Measurements from ENCODE around the gene DAD1.

Gene DAD1

GRCh38 chr14:22599349-22599748 is 10.3 kb upstream of the DAD1 start:
- no peak for TF ChIP-seq CTCF (IDR thresholded peaks at IDR 0.05; ENCODE audit: borderline replicate concordance, insufficient read depth, low read depth, low read length)
- H3K4me3 ChIP-seq (ENCODE audit: low read depth, low read length) = no peak overlapping the region

- TF ChIP-seq CTCF (IDR thresholded peaks at IDR 0.05; ENCODE audit: borderline replicate concordance, insufficient read depth, low read depth, low read length) = 0 out of 2 replicates have a peak, but pooled peaks have one; percentile 15
- H3K4me3 ChIP-seq (ENCODE audit: low read depth, low read length) = peak overlapping the region; percentile 58
Observed at GRCh38 chr14:22598896-22599244, 9.8 kb upstream of the DAD1 start.

GRCh38 chr14:22598099-22598895 is 9.3 kb upstream of the DAD1 start, which contains the start of gene ABHD4:
Gene ABHD4 (plus strand): TSS chr14:22598300. CDS start chr14:22598307, 7 bp downstream.
- H3K4me3 ChIP-seq (ENCODE audit: low read depth, low read length) = peak within 1 kb of the TSS; percentile 58
- TF ChIP-seq CTCF (IDR thresholded peaks at IDR 0.05; ENCODE audit: borderline replicate concordance, insufficient read depth, low read depth, low read length) = no peak

- H3K4me3 ChIP-seq (ENCODE audit: low read depth, low read length) = peak overlapping the region; percentile 58
- no peak for TF ChIP-seq CTCF (IDR thresholded peaks at IDR 0.05; ENCODE audit: borderline replicate concordance, insufficient read depth, low read depth, low read length)
Observed at GRCh38 chr14:22597771-22598098, 8.7 kb upstream of the DAD1 start.

- TF ChIP-seq CTCF (IDR thresholded peaks at IDR 0.05; ENCODE audit: borderline replicate concordance, insufficient read depth, low read depth, low read length) = no peak
- no peak overlapping the region for H3K4me3 ChIP-seq (ENCODE audit: low read depth, low read length)
Observed at GRCh38 chr14:22597265-22597664, 8.2 kb upstream of the DAD1 start.

GRCh38 chr14:22596354-22596879 is 7.4 kb upstream of the DAD1 start:
- H3K4me3 ChIP-seq (ENCODE audit: low read depth, low read length) = no peak overlapping the region
- no peak for TF ChIP-seq CTCF (IDR thresholded peaks at IDR 0.05; ENCODE audit: borderline replicate concordance, insufficient read depth, low read depth, low read length)

GRCh38 chr14:22594156-22594716 is 5.2 kb upstream of the DAD1 start:
- TF ChIP-seq CTCF (IDR thresholded peaks at IDR 0.05; ENCODE audit: borderline replicate concordance, insufficient read depth, low read depth, low read length) = no peak
- no peak overlapping the region for H3K4me3 ChIP-seq (ENCODE audit: low read depth, low read length)

Measured in GM12875 (cell line).